HEK293T (cell line): Measurements from ENCODE around the gene HGF.
A peak's percentile ranks its signal among the peaks of the same experiment; 100 is the strongest.

Experiments used
- BHLHE40 ChIP-seq: fragments of 450-650 bp; IDR thresholded peaks from 2 replicates; pipeline ENCODE4 v1.6.1; 2016; ENCODE audit warnings: mild to moderate bottlenecking, moderate library complexity, borderline replicate concordance
- CTBP1 ChIP-seq: fragments of 450-650 bp; IDR thresholded peaks from 2 replicates; pipeline ENCODE4 v1.6.1; 2016; ENCODE audit warnings: borderline replicate concordance
- FOXM1 ChIP-seq: fragments of 450-650 bp; IDR thresholded peaks from 2 replicates; pipeline ENCODE4 v1.6.1; 2017; ENCODE audit warnings: mild to moderate bottlenecking, borderline replicate concordance
- HDGF ChIP-seq: fragments of 450-650 bp; IDR thresholded peaks from 2 replicates; pipeline ENCODE4 v1.6.1; 2017; ENCODE audit warnings: antibody characterized with exemption, borderline replicate concordance
- LEF1 ChIP-seq: fragments of 450-650 bp; IDR thresholded peaks from 2 replicates; pipeline ENCODE4 v1.6.1; 2017; ENCODE audit warnings: mild to moderate bottlenecking, borderline replicate concordance
- NFRKB ChIP-seq: fragments of 450-650 bp; IDR thresholded peaks from 2 replicates; pipeline ENCODE4 v1.6.1; 2016; ENCODE audit warnings: mild to moderate bottlenecking, moderate library complexity
- SP1 ChIP-seq: fragments of 450-650 bp; IDR thresholded peaks from 2 replicates; pipeline ENCODE4 v1.6.1; 2017
- SUZ12 ChIP-seq: fragments of 450-650 bp; IDR thresholded peaks from 2 replicates; pipeline ENCODE4 v1.6.1; 2016; ENCODE audit warnings: mild to moderate bottlenecking
- ZNF384 ChIP-seq: fragments of 450-650 bp; IDR thresholded peaks from 2 replicates; pipeline ENCODE4 v1.6.1; 2016
- TF ChIP-seq, protein P1 (sequence below): fragments of 450-650 bp; IDR thresholded peaks from 2 replicates; pipeline ENCODE4 v1.6.1; 2016

- TF ChIP-seq SP1 (no peak), SUZ12 (no peak), HDGF (no peak), CTBP1 (no peak), BHLHE40 (no peak), LEF1 (no peak), FOXM1 (no peak), ZNF384 (no peak), NFRKB (no peak)
- TF ChIP-seq, protein P1, sequence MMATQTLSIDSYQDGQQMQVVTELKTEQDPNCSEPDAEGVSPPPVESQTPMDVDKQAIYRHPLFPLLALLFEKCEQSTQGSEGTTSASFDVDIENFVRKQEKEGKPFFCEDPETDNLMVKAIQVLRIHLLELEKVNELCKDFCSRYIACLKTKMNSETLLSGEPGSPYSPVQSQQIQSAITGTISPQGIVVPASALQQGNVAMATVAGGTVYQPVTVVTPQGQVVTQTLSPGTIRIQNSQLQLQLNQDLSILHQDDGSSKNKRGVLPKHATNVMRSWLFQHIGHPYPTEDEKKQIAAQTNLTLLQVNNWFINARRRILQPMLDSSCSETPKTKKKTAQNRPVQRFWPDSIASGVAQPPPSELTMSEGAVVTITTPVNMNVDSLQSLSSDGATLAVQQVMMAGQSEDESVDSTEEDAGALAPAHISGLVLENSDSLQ = peak; percentile 76
These were observed 33.4 kb upstream of the HGF start for GRCh38 chr7:81803267-81803666.
